ENCODE measurements around the gene SLC4A2.
"Not testable (repeated sequence)": the region's sequence is repeated elsewhere in the genome, so short reads cannot be mapped to it uniquely, and the experiment has no call there.

Gene SLC4A2

DNA sequence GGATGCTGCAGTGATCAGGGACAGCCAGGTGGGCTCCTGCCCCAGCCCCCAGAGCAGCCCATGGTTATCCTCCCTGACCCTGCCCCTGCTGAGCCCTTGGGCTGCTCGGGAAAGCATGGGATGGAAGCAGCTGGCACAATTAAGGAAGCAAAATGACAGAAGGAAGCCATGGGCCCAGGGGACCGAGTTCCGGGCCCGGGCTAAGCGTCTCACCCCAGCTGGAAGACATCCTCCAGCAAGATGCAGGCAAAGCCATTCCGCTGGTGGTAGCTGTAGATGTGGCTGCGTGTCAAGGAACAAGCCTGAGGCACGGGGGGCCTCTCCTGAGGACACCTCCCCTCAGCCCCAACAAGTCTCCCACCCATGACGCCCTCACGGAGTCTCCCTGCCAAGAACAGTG is 36.2 kb upstream of the SLC4A2 start:
- in situ Hi-C loops (cut with HindIII; ENCODE audit: low sequenced_read_pairs): no loop called here

DNA sequence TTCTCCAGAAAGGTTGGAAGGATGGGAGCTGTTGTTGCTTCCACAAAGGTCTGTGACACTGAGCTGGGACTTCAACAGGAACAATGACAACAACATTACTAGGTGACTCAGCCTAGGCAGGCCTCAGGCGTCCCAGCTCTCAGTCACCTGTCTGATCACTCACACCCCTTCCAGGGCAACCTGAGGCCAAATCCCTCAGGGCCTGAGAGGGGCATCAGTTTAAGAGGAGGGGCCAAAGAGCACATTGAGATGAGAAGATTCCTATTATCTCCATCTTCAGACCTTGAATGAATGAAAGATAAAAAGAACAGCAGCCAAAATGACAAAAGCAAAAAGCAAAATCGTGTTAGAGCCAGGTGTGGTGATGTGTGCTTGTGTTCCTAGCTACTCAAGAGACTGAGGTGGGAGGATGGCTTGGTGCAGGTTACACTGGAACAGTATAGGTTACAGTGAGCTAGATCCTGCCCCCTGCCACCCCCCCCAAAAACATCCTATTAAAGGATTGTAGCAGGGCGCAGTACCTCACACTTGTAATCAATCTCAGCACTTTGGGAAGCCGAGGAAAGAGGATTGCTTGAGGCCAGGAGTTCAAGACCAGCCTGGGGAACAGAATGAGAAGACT is 34.8 kb upstream of the SLC4A2 start, which contains the start of gene ATG9B:
Gene ATG9B (minus strand): TSS at position 60 of the 622 bp plus-strand sequence. CDS start 71 bp downstream, outside the sequence.
- in situ Hi-C loops (cut with HindIII; ENCODE audit: low sequenced_read_pairs): no loop called here

DNA sequence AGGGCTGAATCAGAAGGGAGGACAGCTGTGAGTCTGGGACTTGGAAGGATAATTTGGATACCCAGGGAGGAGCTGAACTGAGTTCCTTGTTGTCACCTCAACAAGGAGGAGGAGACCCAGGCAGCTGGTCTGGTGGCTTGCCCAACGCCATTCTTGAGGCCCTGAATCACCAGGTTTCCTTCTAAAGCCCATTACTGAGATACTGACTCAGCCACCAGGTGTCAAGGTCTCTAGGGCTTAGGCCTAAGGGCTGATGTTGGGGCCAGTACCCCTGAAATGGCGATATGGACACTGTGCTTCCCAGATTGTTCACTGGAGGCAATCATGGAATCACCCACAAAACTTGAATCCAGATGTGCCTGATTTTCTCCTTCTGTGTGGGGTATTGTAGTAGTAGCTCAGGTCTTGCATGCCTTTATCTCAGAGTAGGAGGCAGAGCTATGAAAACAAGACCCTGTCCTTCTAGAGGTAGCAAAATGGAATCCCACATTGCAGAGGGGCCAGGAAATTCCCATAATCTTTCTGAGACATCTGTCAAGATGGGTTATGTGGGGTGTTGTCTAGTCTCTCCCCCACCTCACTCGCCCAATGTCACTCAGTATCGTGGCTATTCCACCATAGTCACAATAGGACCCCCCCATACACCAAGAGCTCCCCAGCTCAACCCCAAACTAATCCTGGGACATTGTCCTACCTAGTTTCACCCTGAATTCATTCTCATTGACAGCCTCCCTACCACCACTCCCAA is 33.3 kb upstream of the SLC4A2 start:
- in situ Hi-C loops (cut with HindIII; ENCODE audit: low sequenced_read_pairs): no loop called here

DNA sequence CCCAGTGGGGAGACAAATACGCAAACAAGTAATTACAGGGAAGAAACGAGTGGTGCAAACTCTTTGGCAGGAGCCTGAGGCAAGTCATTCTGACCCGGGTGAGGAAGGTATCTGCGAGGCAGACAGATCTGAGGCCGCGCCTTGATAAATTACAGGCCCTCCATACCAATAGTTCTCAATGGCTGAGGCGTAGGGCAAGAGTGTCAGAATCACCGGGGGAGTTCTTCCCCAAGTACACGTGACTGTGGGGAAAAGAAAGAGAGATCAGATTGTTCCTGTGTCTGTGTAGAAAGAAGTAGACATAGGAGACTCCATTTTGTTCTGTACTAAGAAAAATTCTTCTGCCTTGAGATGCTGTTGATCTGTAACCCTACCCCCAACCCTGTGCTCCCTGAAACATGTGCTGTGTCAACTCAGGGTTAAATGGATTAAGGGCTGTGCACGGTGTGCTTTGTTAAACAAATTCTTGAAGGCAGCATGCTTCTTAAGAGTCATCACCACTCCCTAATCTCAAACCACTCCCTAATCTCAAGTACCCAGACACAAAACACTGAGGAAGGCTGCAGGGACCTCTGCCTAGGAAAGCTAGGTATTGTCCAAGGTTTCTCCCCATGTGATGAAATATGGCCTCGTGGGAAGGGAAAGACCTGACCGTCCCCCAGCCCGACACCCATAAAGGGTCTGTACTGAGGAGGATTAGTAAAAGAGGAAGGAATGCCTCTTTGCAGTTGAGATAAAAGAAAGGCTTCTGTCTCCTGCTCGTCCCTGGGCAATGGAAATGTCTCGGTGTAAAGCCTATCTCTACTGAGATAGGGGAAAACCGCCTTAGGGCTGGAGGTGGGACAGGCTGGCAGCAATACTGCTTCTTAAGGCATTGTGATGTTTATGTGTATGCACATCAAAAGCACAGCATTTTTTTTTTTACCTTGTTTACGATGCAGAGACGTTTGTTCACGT is 32.3 kb upstream of the SLC4A2 start:
- in situ Hi-C loops (cut with HindIII; ENCODE audit: low sequenced_read_pairs): not testable (repeated sequence)

DNA sequence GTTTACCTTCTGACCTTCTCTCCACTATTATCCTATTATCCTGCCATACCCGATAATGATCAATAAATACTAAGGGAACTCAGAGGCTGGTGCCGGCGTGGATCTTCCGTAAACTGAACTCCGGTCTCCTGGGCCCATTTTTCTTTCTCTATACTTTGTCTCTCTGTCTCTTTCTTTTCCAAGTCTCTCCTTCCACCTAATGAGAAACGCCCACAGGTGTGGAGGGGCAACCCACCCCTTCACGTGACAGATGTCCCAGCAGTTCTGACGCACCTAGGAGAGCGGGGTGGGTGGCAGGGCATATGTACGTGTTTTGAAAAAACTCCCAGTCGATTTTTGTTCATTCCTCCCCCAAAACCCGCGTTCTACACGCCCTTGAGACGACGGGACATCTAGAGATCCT is 31.7 kb upstream of the SLC4A2 start:
- in situ Hi-C loops (cut with HindIII; ENCODE audit: low sequenced_read_pairs): not testable (repeated sequence)

DNA sequence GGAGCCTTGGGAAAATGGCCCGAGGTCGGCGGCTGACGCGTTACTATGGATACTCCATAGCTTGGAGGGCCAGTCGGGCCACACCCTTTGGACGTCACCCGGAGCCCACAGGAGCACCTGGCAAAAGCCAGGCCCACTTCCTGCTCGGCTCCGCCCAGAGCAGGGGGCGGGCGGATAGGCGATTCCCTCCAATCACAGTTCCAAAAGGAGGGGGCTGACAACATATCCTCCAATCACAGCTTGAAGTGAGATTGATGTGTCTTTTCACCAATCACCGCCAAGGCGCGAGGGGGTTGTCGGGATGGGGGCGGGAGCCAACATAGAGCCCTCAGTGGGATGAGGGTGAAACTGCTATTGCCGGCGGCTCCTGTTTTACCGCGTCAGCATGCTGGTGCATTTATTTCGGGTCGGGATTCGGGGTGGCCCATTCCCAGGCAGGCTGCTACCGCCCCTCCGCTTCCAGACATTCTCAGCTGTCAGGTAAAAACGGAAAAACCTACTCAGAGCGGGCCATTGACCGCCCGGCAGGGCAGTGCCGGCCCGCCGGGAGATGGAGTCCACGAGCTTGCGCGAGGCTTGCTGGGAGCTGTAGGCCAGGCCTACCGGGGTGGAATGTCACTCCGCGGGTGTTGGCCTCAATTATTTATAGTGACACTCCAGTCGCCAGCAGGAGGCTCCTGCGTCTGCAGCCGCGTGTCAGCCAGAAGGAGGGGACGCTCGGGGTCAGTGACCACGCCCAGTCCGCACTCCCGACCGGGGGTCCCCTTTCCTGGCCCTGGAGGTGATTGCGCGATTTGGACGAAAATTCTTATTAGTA is 31.1 kb upstream of the SLC4A2 start, which contains the start of gene ABCB8:
Gene ABCB8 (plus strand): TSS at position 320 of the 817 bp plus-strand sequence. CDS start 66 bp downstream, at position 386.
- in situ Hi-C loops (cut with HindIII; ENCODE audit: low sequenced_read_pairs): no loop called here

DNA sequence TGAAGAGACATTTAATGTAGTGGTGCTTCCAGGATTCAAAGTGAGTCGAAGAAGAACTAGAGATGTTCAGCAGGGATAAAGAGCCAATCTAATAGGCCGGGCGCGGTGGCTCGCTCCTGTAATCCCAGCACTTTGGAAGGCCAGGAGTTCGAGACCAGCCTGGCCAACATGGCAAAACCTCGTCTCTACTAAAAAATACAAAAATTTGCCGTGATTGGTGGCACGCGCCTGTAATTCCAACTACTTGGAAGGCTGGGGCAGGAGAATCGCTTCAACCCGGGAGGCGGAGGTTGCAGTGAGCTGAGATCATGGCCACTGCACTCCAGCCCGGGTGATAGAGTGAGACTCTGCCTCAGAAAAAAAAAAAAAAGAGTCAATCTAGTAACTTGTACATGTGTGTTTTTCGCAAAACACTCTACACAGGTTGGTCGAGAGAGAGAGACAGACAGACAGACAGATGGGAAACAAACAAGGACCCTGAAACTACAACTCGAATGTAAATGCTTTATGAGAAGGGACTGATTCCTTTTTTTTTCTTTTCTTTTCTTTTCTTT is 30.4 kb upstream of the SLC4A2 start:
- in situ Hi-C loops (cut with HindIII; ENCODE audit: low sequenced_read_pairs): no loop called here

DNA sequence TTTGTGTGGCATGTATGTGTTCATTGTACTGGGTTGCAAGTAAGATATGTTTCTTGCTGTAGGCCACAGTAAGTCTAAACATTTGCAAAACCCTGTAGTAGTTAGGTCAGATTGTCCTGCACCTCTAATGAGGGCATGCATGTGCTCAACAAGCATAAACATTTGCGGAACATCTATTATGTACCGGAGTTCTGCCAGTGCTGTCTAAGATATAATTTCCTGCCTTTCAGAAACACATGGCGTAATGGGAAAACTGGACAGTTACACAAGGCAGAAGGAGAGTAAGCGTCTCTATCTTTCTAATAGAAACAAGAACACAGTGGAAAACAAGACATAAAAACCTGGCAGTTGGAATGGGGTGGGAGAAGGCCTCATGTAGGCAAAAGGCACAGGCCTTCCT is 28.4 kb upstream of the SLC4A2 start:
- in situ Hi-C loops (cut with HindIII; ENCODE audit: low sequenced_read_pairs): no loop called here

DNA sequence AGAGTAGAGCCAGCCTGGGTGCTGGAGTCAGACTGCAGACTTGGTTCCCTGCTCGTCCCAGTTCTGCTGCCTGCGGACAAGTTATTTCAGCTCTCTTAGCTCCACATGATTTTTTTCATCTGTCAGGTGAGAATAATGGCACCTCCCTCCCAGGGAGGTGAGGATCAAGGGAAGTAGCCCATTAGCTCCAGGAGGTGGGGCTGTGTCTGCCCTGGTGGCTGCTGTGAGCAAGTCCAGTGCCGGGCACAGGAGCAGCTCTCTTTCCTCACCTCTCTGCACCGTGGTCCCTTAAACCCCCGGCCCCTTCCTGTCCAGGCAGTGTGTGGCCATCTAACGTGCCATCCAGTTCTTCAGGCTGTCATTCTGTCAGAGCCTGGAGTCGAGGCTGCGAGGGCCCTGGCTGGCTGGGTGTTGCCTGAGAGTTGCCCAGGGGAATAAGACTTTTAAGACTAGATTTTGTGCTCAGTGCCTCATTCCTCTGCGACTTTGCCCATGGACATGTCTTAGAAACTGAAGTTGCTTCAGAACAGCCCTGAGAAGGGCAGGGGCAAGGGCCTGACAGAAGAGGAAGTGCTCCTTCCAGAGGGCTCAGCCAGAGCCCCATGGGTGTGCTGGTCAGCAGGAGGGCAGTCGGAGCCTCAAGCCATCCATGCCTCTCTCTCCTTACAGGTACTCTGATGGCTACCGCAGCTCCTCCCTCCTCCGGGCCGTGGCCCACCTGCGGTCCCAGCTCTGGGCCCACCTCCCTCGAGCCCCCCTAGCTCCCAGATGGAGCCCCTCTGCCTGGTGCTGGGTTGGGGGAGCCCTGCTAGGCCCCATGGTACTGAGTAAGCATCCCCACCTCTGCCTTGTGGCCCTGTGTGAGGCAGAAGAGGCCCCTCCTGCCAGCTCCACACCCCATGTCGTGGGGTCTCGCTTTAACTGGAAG is 26.2 kb upstream of the SLC4A2 start:
- in situ Hi-C loops (cut with HindIII; ENCODE audit: low sequenced_read_pairs): no loop called here

DNA sequence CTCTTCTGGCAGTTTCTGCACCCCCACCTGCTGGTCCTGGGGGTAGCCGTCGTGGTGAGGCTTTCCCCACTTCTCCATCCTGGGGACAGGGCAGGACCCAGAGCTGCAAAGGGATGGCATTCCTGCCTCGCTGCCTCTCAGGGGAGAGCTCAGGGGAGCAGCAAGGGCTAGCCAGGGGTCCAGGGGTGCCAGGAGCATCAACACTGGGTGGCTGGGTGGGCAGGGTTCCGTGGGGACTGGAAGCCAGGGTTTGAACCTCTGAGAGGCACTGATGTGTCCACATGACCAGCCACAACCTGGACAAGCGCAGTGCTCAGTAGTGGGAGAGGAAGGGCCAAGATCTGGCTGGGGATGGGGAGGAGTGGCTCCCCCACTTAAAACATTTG is 25.5 kb upstream of the SLC4A2 start:
- in situ Hi-C loops (cut with HindIII; ENCODE audit: low sequenced_read_pairs): no loop called here

DNA sequence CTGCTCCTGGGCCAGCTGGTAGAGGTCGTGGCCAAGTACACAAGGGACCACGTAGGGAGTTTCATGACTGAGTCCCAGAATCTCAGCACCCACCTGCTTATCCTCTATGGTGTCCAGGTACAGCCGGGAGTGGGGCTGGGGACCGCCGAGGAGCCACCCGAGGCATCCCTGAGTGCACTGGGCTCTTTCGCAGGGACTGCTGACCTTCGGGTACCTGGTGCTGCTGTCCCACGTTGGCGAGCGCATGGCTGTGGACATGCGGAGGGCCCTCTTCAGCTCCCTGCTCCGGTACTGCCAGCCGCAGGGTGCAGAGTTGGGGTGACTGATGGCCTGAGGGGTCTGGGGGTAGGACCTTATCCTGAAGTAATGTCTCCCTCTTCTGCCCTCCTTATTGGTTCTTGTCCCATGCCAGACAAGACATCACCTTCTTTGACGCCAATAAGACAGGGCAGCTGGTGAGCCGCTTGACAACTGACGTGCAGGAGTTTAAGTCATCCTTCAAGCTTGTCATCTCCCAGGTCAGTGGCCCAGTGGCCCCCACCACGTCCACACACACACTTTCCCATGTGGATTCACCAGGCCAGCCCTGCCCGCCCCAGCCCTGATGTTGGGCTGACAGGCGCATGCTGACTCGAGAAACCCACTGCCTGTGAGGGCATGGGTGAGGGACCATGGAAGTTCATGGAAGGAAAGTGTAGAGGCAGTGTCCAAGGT is 24.9 kb upstream of the SLC4A2 start:
- in situ Hi-C loops (cut with HindIII; ENCODE audit: low sequenced_read_pairs): no loop called here

DNA sequence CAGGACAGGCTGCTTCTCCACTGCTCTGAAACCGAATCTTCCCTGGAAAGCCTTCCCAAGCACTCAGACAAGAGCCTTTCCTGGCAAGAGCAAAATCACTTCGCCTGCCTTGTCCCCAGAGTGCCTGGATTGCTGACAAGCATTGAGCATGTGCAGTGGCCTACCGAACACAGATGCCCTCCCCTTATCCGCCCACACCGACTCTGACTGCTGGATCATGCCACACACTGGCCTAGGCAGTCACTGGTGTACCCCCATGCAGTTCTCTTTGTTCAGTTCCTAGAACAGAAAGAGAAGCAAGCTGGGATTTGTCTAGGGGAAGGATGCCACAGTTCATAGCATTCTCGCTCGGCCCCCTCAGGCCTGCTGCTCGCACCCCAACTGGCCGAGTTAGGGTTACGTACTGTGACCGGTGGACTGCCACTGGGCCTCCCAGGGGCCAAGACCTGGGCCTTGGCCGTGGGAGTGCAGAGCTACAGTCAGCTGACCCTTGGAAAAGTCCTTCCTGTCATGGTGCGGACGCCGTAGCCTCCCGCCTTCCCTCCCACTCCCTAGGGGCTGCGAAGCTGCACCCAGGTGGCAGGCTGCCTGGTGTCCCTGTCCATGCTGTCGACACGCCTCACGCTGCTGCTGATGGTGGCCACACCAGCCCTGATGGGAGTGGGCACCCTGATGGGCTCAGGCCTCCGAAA is 24.2 kb upstream of the SLC4A2 start:
- in situ Hi-C loops (cut with HindIII; ENCODE audit: low sequenced_read_pairs): no loop called here

DNA sequence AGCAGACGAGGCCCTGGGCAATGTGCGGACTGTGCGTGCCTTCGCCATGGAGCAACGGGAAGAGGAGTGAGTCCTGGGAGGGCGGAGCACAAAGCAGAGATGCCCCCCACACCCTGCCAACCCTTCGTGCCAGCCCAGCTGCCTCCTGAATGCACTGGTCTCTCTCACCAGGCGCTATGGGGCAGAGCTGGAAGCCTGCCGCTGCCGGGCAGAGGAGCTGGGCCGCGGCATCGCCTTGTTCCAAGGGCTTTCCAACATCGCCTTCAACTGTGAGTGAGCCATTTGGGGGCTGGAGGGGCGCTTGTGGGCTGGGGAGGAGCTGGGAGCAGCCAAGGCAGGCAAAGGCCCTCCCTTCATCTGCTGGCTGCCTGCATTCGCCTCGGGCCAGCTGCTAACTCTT is 23.5 kb upstream of the SLC4A2 start:
- in situ Hi-C loops (cut with HindIII; ENCODE audit: low sequenced_read_pairs): no loop called here

DNA sequence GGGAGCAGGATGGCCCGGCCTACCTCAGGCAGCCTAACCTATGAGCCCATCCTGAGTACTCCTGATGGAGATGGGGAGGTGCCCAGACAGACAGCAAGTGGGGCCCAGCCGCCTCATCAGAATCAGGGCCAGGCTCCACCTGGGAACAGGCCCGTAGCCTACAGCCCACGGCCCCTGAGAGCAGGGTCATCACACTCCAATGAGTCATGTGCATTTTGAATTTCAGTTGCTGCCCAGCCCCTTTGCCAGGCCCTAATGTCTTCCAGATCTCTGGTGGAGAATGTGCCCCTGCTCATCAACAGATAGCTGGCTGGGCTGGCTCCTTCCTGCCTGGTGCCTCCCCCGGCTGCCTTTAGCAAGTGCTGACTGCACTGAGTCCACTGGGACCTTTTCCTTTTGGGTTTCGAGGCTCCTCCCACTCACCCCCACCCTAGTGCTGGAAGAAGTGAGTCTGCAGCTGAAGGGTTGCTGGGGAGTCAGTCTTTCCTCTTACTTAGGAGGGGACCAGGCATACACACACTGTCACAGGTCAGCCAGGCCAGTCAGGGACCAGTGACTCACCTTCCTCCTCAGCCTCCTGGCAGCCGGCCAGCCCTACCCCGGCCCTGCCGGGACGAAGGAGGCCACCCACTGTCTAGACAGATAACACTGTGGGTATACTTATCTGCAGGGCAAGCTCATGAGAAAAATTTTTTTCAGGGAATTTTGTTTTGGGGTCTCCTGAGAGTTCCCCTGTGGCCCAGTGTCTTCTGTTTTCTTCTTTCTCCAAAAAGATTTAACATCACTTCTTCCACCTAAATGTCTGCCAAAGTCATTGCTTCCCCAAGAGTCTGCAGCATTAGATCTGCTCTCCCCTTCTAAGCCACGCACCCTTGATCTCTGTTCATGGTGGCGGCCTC is 20.2 kb upstream of the SLC4A2 start:
- in situ Hi-C loops (cut with HindIII; ENCODE audit: low sequenced_read_pairs): no loop called here

DNA sequence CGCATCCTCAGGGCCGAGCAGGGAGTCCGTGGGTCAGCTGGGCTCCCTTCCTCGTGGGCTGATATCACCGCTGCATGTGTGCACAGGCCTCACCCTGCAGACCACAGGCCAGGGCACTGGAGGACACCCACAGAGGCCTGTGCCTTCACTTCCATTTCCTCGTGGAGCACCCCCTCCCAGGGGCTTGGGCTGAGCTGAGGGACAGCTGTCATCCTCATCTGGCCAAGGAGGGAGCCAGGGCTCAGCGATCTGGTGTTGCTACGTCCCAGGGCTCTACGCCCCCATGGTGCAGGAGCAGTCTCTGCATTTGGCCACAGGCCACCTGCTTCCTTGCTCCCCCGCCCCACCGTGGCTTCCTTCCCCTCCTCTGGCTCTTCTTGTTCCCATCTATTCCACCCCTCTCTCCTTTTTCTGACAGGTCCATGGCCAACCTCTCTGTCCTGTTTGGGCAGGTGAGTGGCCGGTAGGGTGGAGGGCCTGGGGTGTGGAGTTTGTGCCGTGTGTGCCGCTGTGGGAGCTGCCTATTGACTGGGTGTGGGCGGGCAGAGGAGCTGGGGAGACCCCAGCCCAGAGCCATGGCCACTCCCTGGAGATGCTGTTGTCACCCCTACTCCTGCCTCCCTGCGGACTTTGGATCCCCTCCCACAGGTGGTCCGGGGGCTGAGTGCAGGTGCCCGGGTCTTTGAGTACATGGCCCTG is 19.4 kb upstream of the SLC4A2 start:
- in situ Hi-C loops (cut with HindIII; ENCODE audit: low sequenced_read_pairs): no loop called here

DNA sequence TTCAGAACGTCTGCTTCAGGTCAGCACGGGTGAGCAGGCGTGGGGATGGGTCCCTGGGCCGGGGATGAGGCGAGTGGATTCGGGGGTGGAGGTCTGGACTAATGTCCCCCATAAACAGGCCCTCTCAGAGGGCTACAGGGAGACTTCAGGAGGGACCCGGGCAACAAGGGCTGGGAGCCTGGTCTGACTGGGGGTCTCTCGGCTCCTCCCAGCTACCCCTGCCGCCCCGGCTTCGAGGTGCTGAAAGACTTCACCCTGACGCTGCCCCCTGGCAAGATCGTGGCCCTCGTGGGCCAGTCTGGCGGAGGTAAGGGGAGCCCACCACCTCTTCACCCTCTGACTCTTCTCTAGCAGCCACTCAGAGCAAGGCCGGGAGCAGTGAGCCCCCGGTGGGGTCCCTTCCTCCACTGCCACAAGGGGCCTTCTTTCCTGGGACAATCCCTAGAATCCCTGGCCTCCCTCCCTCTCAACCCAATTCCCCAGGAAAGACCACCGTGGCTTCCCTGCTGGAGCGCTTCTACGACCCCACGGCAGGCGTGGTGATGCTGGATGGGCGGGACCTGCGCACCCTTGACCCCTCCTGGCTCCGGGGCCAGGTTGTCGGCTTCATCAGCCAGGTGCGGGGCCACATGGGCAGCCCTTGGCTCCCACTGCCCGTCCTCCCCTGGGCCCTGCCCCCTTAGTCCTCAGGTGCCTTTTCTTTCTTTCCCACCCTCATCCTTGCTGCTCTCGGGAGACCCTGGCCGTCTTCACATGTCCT is 18.6 kb upstream of the SLC4A2 start:
- in situ Hi-C loops (cut with HindIII; ENCODE audit: low sequenced_read_pairs): no loop called here
